Measurements from ENCODE around the gene PITX3.

PITX3 gene

GRCh38 chr10:102184606-102185005 is 56.7 kb downstream of the PITX3 start:
- no peak for TF ChIP-seq CTCF (IDR thresholded peaks at IDR 0.05)
